ACC112 (cell line): ENCODE measurements around the gene CRIP1.

Source experiments
- H2AFZ ChIP-seq: fragments of 200-600 bp; sonication (generic); one replicate; pipeline ENCODE4 v1.6.0; 2017; ENCODE audit warnings: antibody characterized with exemption, low read length; ENCODE audit not compliant: unreplicated experiment
- H3K27ac ChIP-seq: fragments of 200-600 bp; sonication (generic); 2 replicates; pipeline ENCODE4 v1.5.1; 2014; ENCODE audit warnings: low read depth, mild to moderate bottlenecking, antibody characterized with exemption, low read length, moderate library complexity
- H3K27me3 ChIP-seq: fragments of 200-600 bp; sonication (generic); 2 replicates; pipeline ENCODE4 v1.6.1; 2014; ENCODE audit warnings: mild to moderate bottlenecking, antibody characterized with exemption, low read length, moderate library complexity, mixed read lengths; ENCODE audit not compliant: insufficient read depth
- H3K36me3 ChIP-seq: fragments of 200-600 bp; sonication (generic); 2 replicates; pipeline ENCODE4 v1.6.1; 2016; ENCODE audit warnings: mild to moderate bottlenecking, antibody characterized with exemption, low read length, moderate library complexity, mixed read lengths; ENCODE audit not compliant: insufficient read depth
- H3K4me1 ChIP-seq: fragments of 200-600 bp; sonication (generic); one replicate; pipeline ENCODE4 v1.6.1; 2016; ENCODE audit warnings: low read length, mixed read lengths; ENCODE audit not compliant: insufficient read depth, unreplicated experiment, control insufficient read depth
- H3K4me3 ChIP-seq: fragments of 200-600 bp; sonication (generic); 2 replicates; pipeline ENCODE4 v1.5.1; 2014; ENCODE audit warnings: mild to moderate bottlenecking, low read depth, low read length
- H3K79me2 ChIP-seq: fragments of 200-600 bp; sonication (generic); one replicate; pipeline ENCODE4 v1.6.0; 2016; ENCODE audit warnings: low read length; ENCODE audit not compliant: control insufficient read depth, unreplicated experiment, insufficient read depth

CRIP1 gene

GRCh38 chr14:105503935-105504692 lies 17.4 kb downstream of the CRIP1 start:
- Histone ChIP-seq H2AFZ (no peak overlapping the region), H3K4me3 (no peak overlapping the region), H3K36me3 (no peaks in the 10 kb centered on the region), H3K27ac (no peak overlapping the region), H3K4me1 (no peaks in the 10 kb centered on the region), H3K27me3 (peaks cover 16% of the 10 kb centered on the region; the same call in 1 of the 2 replicates), H3K79me2 (no peaks in the 10 kb centered on the region)

GRCh38 chr14:105505101-105505500 lies 18.4 kb downstream of the CRIP1 start:
- H3K4me3 ChIP-seq, result no peak overlapping the region
- no peaks in the 10 kb centered on the region for H3K4me1 ChIP-seq
- H3K27ac ChIP-seq, result no peak overlapping the region
- H2AFZ ChIP-seq, result no peak overlapping the region
- no peaks in the 10 kb centered on the region for H3K36me3 ChIP-seq
- H3K27me3 ChIP-seq, result peaks cover 22% of the 10 kb centered on the region; the same call in 1 of the 2 replicates
- no peaks in the 10 kb centered on the region for H3K79me2 ChIP-seq

DNA sequence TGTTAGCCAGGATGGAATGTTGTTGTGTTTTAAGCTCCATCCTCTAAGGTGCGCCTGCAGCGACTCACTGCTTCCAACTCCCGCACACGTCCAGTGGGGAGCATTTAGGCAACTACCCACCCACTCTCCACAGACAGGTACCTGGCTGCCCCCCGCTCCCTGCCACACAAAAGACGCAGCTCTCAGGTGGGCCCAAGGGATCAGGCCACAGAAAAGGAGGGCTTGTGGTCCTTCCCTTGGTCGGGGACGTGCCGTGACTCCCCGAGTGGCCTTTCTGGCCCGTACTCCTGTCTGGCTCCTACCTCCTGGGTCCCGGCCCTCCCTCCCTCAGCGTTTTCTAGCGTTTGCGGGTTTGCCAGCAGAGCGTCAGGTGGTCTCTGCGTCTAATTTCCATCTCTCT lies 20.6 kb downstream of the CRIP1 start:
- peaks cover 32% of the 10 kb centered on the region; the same call in 1 of the 2 replicates for H3K27me3 ChIP-seq
- peaks cover 2% of the 10 kb centered on the region for H3K4me1 ChIP-seq
- H3K79me2 ChIP-seq, result no peaks in the 10 kb centered on the region
- no peak overlapping the region for H2AFZ ChIP-seq
- no peaks in the 10 kb centered on the region for H3K36me3 ChIP-seq
- H3K27ac ChIP-seq, result no peak overlapping the region
- no peak overlapping the region for H3K4me3 ChIP-seq

DNA sequence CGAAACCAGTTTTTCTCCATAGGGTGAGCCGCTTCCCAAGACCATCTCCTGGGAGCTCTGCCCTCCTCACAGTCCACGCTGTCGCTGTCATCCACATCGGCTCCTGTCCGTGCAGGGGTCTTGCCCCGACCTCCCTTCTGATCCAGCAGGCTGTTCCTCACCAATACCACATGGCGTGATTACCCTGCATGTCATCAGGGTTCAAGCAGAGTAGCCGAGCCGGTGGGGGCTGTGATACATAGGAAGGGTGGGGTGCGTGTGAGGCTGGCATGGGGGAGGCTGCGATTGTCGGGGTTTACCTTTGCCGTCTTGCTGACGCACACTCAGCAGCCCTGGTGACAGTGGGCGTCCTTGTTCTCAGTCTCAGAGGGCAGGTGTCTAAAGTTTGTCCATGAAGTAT lies 21.4 kb downstream of the CRIP1 start:
- H3K79me2 ChIP-seq, result no peaks in the 10 kb centered on the region
- H2AFZ ChIP-seq, result no peak overlapping the region
- peaks cover 2% of the 10 kb centered on the region for H3K4me1 ChIP-seq
- H3K27me3 ChIP-seq, result peaks cover 39% of the 10 kb centered on the region
- no peak overlapping the region for H3K4me3 ChIP-seq
- no peak overlapping the region for H3K27ac ChIP-seq
- H3K36me3 ChIP-seq, result no peaks in the 10 kb centered on the region

DNA sequence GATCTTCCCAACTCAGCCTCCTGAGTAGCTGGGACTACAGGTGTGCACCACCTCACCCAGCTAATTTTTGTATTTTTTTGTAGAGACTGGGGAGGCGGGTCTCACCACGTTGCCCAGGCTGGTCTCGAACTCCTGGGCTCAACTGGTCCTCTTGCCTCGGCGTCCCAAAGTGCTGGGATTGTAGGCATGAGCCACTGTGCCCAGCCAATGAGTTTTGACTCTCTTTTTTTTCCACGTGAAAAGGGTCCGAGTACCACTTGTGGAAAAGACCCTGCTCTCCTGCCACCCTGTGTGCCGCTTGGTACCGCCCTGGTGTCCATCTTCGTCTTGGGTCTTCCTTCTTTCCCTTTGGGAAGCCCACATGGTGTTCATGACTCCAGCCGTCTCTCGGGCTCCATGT lies 21.9 kb downstream of the CRIP1 start:
- Histone ChIP-seq H3K27me3 (peaks cover 43% of the 10 kb centered on the region), H3K4me3 (no peak overlapping the region), H2AFZ (no peak overlapping the region), H3K36me3 (no peaks in the 10 kb centered on the region), H3K27ac (no peak overlapping the region), H3K4me1 (peaks cover 2% of the 10 kb centered on the region), H3K79me2 (no peaks in the 10 kb centered on the region)

GRCh38 chr14:105517096-105517495 lies 30.4 kb downstream of the CRIP1 start:
- H3K4me1 ChIP-seq, result no peaks in the 10 kb centered on the region
- no peaks in the 10 kb centered on the region for H3K36me3 ChIP-seq
- H2AFZ ChIP-seq, result no peak overlapping the region
- H3K27ac ChIP-seq, result no peak overlapping the region
- H3K4me3 ChIP-seq, result no peak overlapping the region
- no peaks in the 10 kb centered on the region for H3K79me2 ChIP-seq
- H3K27me3 ChIP-seq, result peaks cover 44% of the 10 kb centered on the region

DNA sequence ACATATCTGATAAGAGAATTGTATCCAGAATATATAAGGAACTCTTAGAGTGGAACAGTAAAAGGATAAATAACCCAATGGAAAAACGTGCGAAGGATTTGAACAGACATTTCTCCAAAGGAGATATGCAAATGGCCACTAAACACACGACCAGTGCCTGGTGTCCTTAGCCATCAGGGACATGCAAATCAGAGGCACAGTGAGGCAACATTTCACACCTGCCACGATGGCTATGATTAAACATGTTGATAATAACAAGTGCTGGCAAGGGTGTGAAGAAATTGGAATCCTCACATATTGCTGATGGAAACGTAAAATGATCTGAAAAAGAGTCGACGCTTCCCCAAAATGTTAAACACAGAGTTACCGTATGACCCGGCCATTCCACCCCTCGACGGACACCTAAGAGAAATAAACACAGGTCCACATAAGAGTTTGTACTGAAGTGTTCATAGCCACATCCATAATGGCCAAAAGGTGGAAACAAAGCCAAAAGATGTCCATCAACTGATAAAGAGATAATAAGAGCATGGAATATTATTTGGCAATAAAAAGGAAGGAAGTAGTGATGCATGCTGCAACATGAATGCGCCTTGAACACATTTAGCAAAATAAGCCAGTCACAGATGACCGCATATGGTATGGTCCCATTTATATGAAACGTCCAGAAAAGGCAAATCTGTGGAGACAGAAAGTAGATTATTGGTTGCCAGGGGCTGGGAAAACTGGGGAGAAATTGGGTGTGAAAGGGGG lies 33.4 kb downstream of the CRIP1 start:
- Histone ChIP-seq H2AFZ (no peak overlapping the region), H3K4me3 (no peak overlapping the region), H3K27me3 (peaks cover 36% of the 10 kb centered on the region), H3K4me1 (no peaks in the 10 kb centered on the region), H3K27ac (no peak overlapping the region), H3K79me2 (no peaks in the 10 kb centered on the region), H3K36me3 (no peaks in the 10 kb centered on the region)

DNA sequence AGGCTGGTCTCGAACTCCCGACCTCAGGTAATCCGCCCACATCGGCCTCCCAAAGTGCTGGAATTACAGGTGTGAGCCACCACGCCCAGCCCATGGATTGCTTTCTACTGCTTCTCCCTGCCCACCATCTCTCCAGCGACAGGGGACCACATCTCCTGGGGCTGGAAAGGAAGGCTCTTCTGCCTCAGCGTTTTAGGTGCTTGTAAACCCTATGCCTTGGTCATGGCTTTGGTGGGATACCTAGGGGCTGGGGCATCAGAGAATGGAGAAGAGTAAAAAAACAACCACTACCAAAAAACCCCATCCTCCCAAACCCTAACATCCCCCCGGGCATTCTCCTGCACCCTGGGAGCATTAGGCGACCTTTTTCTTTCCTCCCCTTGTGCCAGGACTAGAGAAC lies 38.6 kb downstream of the CRIP1 start:
- Histone ChIP-seq H3K27me3 (peaks cover 18% of the 10 kb centered on the region), H3K4me1 (peaks cover 4% of the 10 kb centered on the region), H3K4me3 (no peak overlapping the region), H2AFZ (no peak overlapping the region), H3K79me2 (no peaks in the 10 kb centered on the region), H3K36me3 (no peaks in the 10 kb centered on the region), H3K27ac (no peak overlapping the region)

- Histone ChIP-seq H3K4me3 (peak within 1 kb of the TSS; percentile 86), H3K36me3 (no peaks in the 10 kb centered on the region), H2AFZ (peak within 1 kb of the TSS; percentile 44), H3K79me2 (no peaks in the 10 kb centered on the region), H3K27me3 (peaks cover 16% of the 10 kb centered on the region; the same call in 1 of the 2 replicates), H3K4me1 (peaks cover 4% of the 10 kb centered on the region), H3K27ac (no peak within 1 kb of the TSS)
These were observed 39.4 kb downstream of the CRIP1 start, which contains the start of gene TMEM121 for GRCh38 chr14:105525861-105526775. TSS of gene TMEM121 (plus strand) at chr14:105526583. CDS start at chr14:105528835, 2,252 bp downstream.

GRCh38 chr14:105526776-105527380 lies 40.2 kb downstream of the CRIP1 start:
- Histone ChIP-seq H3K4me3 (peak overlapping the region; percentile 86), H3K36me3 (no peaks in the 10 kb centered on the region), H3K27me3 (peaks cover 16% of the 10 kb centered on the region; the same call in 1 of the 2 replicates), H2AFZ (peak overlapping the region; percentile 10), H3K79me2 (no peaks in the 10 kb centered on the region), H3K4me1 (peaks cover 4% of the 10 kb centered on the region), H3K27ac (no peak overlapping the region)
